SJCRH30 (cell line): ENCODE data around the gene HIRIP3. TPM values are rescaled to one million over a fixed set of nuclear protein-coding genes. Genes with fewer than 3 reads are reported as not detected.
"Not testable (repeated sequence)": the region's sequence is repeated elsewhere in the genome, so short reads cannot be mapped to it uniquely, and the experiment has no call there.

ENCODE experiments used
- DNase-seq, 2 experiments: peaks; one replicate each; pipeline ENCODE4 v3.0.0-alpha.2; 2015 to 2020
- H3K27ac ChIP-seq: fragments of 250-450 bp; sonication (Bioruptor Pico); 2 replicates; pipeline ENCODE4 v1.5.1; 2020; ENCODE audit warnings: mild to moderate bottlenecking, moderate library complexity
- H3K27me3 ChIP-seq: fragments of 250-450 bp; sonication (Bioruptor Pico); 2 replicates; pipeline ENCODE4 v1.5.1; 2020; ENCODE audit warnings: mild to moderate bottlenecking, moderate library complexity
- H3K36me3 ChIP-seq: fragments of 250-450 bp; sonication (Bioruptor Pico); 2 replicates; pipeline ENCODE4 v1.5.1; 2020; ENCODE audit warnings: mild to moderate bottlenecking, moderate library complexity
- H3K4me1 ChIP-seq: fragments of 250-450 bp; sonication (Bioruptor Pico); 2 replicates; pipeline ENCODE4 v1.5.1; 2020; ENCODE audit warnings: mild to moderate bottlenecking, moderate library complexity
- H3K4me3 ChIP-seq: fragments of 250-450 bp; sonication (Bioruptor Pico); 2 replicates; pipeline ENCODE4 v1.5.1; 2020; ENCODE audit warnings: mild to moderate bottlenecking, moderate library complexity
- H3K9me3 ChIP-seq: fragments of 250-450 bp; sonication (Bioruptor Pico); replicated peaks from 2 replicates; pipeline ENCODE4 v1.5.1; 2020; ENCODE audit warnings: mild to moderate bottlenecking, moderate library complexity
- total RNA-seq: library from RNA; depleted of rRNA; stranded (reverse); fragments of >200 nt; shearing (Covaris generic); gene quantifications from 2 replicates; pipeline ENCODE4 v1.2.3, GENCODE V29; 2014; rRNA removed

The HIRIP3 gene, protein sequence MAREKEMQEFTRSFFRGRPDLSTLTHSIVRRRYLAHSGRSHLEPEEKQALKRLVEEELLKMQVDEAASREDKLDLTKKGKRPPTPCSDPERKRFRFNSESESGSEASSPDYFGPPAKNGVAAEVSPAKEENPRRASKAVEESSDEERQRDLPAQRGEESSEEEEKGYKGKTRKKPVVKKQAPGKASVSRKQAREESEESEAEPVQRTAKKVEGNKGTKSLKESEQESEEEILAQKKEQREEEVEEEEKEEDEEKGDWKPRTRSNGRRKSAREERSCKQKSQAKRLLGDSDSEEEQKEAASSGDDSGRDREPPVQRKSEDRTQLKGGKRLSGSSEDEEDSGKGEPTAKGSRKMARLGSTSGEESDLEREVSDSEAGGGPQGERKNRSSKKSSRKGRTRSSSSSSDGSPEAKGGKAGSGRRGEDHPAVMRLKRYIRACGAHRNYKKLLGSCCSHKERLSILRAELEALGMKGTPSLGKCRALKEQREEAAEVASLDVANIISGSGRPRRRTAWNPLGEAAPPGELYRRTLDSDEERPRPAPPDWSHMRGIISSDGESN
- total RNA-seq = 10.9 and 12.5 TPM in 2 replicates

DNA sequence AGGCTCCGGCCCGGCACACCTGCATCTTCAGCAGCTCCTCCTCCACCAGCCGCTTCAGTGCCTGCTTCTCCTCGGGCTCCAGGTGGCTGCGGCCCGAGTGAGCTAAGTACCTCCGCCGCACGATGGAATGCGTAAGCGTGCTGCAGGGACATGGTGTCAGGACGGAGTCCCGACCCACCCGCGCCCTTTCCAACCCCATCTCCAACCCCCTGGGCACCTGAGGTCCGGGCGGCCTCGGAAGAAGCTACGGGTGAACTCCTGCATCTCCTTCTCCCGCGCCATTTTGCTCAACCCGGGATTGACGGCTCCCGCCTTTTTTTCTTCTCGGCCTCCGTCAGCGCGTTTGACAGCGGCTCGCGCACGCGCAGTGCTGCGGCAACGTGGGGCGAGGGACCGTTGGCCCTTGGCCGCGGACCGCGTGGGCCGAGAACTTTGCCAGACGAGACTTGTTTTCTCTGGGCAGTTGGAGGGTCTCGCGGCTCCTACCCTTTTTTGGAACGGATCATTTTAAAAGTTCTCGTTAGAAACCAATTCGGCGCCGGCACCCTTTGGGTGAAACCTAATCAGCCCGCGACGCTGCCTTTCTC, at the start of gene HIRIP3:
TSS of gene HIRIP3 (minus strand) at position 294 of the 587 bp plus-strand sequence. CDS start at position 282, 12 bp downstream.
- Histone ChIP-seq H3K36me3 (peaks cover 5% of the 10 kb centered on the region), H3K27me3 (no peaks in the 10 kb centered on the region), H3K9me3 (no peaks in the 10 kb centered on the region), H3K4me3 (peak within 1 kb of the TSS; percentile 73), H3K27ac (peak within 1 kb of the TSS; percentile 96), H3K4me1 (no peaks in the 10 kb centered on the region)
- DNase-seq = peak; percentile 85 to 87

GRCh38 chr16:30041841-30042240, 46.4 kb upstream of the HIRIP3 start:
- DNase-seq = peak in 1 of 2 experiments; percentile 47
- Histone ChIP-seq H3K9me3 (no peaks in the 10 kb centered on the region), H3K27me3 (no peaks in the 10 kb centered on the region; the same call in none of the 2 replicates)

DNA sequence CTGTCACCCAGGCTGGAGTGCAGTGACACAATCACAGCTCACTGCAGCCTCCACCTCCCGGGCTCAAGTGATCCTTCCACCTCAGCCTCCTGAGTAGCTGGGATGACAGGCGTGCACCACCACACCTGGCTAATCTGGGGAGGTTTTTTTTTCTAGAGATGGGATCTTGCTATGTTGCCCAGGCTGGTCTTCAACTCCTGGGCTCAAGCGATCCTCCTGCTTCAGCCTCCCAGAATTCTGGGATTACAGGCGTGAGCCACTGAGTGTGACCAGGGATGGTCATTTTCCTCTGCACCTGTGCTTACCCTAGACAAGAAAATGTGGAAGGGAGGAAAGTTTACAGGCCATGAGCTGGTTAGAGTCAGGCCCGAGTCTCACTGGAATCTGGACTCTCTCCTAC, 45.3 kb upstream of the HIRIP3 start:
- DNase-seq, H3K4me1 ChIP-seq, H3K27ac ChIP-seq, H3K27me3 ChIP-seq, H3K36me3 ChIP-seq, H3K4me3 ChIP-seq, H3K9me3 ChIP-seq: not testable (repeated sequence)

More at GRCh38 chr16:30041841-30042240, 46.4 kb upstream of the HIRIP3 start:
- Histone ChIP-seq H3K4me1 (no peaks in the 10 kb centered on the region), H3K27ac (no peak overlapping the region), H3K36me3 (no peaks in the 10 kb centered on the region), H3K4me3 (no peak overlapping the region)

DNA sequence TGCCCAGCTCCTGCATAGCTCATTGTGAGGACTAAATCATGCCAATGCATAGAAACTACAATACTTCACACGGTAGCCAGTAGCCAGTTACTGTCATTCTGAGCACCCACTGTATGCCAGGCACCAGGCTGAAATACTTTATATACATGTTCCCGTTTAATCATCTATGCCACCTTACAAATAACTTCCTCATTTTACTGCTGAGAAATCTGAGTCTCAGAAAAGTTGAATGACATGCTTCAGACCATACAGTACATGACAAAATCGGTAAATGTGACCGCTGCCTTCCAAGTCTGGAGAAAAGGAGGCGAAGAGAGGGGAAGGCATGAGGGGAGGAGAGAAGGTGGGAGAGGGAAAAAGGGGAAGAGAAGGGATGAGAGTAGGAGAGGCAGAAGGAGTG, 44.8 kb upstream of the HIRIP3 start:
- Histone ChIP-seq H3K9me3 (no peaks in the 10 kb centered on the region), H3K4me1 (no peaks in the 10 kb centered on the region), H3K27me3 (no peaks in the 10 kb centered on the region; the same call in none of the 2 replicates), H3K27ac (no peak overlapping the region), H3K4me3 (no peak overlapping the region), H3K36me3 (no peaks in the 10 kb centered on the region)
- DNase-seq = no peak

- Histone ChIP-seq H3K36me3 (no peaks in the 10 kb centered on the region), H3K27me3 (peaks cover 6% of the 10 kb centered on the region; the same call in 1 of the 2 replicates), H3K4me3 (no peak overlapping the region), H3K9me3 (no peaks in the 10 kb centered on the region), H3K4me1 (peaks cover 9% of the 10 kb centered on the region), H3K27ac (no peak overlapping the region)
- no peak for DNase-seq
These were observed 37.9 kb upstream of the HIRIP3 start for GRCh38 chr16:30033270-30033669.

DNA sequence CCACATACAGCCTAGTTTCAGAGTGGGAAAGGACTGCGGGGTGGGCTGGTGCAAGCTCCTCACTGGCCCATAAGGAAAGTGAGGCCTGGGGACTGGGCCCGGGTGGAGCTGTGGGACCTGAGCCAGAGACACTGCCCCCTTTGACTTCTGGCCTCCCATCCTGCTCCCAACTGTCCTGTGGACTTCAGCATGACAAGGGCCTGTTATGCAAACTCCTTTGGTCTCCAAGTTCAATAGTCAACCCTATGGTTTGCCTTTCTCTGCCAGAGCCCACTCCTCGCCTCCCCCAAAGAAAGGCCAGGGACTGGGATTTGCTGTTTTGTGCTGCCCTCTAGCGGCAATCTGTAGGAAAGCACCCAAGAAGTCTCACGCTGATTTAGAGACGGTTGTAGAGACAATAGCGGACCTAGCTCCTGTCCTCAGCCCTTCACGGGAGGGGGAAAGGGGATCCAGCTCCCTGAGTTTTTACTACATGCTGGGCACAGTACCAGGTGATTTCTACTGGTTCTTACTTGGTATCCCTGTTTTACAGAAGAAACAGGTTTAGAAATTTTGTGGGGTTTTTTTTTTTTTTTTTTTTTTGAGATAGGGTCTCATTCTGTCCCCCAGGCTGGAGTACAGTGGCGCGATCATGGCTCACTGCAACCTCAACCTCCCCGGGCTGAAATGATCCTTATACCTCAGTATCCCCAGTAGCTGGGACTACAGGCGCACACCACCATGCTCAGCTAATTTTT, 36.8 kb upstream of the HIRIP3 start:
- peak; percentile 61 to 85 for DNase-seq
- Histone ChIP-seq H3K27ac (no peak overlapping the region), H3K4me1 (peaks cover 14% of the 10 kb centered on the region), H3K27me3 (peaks cover 6% of the 10 kb centered on the region; the same call in 1 of the 2 replicates), H3K9me3 (no peaks in the 10 kb centered on the region), H3K36me3 (no peaks in the 10 kb centered on the region), H3K4me3 (no peak overlapping the region)

DNA sequence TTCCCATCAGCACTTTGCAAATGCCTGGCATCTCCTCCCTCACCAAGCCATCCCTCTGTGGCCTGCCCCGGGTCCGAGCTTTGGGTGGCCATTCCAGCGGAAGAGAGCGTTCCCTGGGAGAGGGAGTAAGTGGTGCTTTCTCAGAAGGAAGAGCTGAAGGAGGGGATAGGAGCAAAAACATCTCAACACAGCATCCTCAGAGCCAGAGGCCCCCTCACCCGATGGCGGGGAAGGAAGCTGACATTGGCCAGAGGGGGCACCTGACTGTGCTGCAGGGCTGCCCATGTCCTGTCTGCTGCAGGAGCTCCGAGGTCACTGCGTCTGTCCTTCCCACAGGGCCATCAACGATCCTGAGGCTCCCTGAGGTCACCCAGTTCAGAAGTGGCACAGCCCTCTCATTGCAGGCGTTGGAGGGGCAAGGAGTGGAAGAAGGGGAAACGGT, 36.1 kb upstream of the HIRIP3 start:
- Histone ChIP-seq H3K9me3 (no peaks in the 10 kb centered on the region), H3K4me3 (peak overlapping the region; percentile 22; the same call in 1 of the 2 replicates), H3K36me3 (no peaks in the 10 kb centered on the region), H3K27ac (no peak overlapping the region), H3K4me1 (peaks cover 18% of the 10 kb centered on the region), H3K27me3 (peaks cover 6% of the 10 kb centered on the region; the same call in 1 of the 2 replicates)
- no peak for DNase-seq

DNA sequence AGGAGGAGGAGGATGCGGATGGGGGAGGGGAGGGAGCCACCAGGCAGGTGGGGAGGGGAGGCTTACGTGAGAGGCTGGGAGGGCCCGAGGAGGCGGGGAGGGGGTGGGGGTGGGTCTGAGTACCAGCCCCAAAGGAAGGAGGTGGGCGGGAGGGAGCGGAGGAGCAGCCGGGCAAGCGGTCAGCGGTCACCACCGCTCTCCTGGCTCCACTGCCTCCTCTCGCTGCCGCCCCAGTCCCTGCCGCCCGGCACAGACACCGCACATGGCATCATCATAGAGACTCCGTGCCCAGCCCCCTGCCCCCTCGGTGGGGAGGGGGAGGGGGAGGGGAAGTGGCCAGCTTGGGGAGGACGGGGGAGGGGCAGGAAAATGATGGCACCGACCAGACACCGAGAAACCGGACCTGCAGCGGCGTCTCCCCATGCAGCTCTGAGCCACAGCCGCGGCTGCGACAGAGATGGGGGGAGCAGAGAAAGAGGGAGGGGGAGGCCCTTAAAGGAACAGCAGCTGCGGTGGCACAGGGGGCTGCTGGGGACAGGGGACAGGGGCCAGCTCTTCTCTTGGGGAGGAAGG, 35.5 kb upstream of the HIRIP3 start, which contains the start of gene TLCD3B:
TSS of gene TLCD3B (minus strand) at position 431 of the 573 bp plus-strand sequence. CDS start 744 bp downstream, outside the sequence.
- Histone ChIP-seq H3K4me3 (peak within 1 kb of the TSS; percentile 22; the same call in 1 of the 2 replicates), H3K27me3 (peaks cover 6% of the 10 kb centered on the region; the same call in 1 of the 2 replicates), H3K4me1 (peaks cover 18% of the 10 kb centered on the region), H3K36me3 (no peaks in the 10 kb centered on the region), H3K27ac (no peak within 1 kb of the TSS), H3K9me3 (no peaks in the 10 kb centered on the region)
- DNase-seq = no peak

- no peak overlapping the region for H3K27ac ChIP-seq
- DNase-seq = no peak
- no peaks in the 10 kb centered on the region for H3K9me3 ChIP-seq
- H3K36me3 ChIP-seq = no peaks in the 10 kb centered on the region
- peaks cover 18% of the 10 kb centered on the region for H3K4me1 ChIP-seq
- no peak overlapping the region for H3K4me3 ChIP-seq
- H3K27me3 ChIP-seq = peaks cover 6% of the 10 kb centered on the region; the same call in 1 of the 2 replicates
These were observed 34.7 kb upstream of the HIRIP3 start for GRCh38 chr16:30030011-30030685.

DNA sequence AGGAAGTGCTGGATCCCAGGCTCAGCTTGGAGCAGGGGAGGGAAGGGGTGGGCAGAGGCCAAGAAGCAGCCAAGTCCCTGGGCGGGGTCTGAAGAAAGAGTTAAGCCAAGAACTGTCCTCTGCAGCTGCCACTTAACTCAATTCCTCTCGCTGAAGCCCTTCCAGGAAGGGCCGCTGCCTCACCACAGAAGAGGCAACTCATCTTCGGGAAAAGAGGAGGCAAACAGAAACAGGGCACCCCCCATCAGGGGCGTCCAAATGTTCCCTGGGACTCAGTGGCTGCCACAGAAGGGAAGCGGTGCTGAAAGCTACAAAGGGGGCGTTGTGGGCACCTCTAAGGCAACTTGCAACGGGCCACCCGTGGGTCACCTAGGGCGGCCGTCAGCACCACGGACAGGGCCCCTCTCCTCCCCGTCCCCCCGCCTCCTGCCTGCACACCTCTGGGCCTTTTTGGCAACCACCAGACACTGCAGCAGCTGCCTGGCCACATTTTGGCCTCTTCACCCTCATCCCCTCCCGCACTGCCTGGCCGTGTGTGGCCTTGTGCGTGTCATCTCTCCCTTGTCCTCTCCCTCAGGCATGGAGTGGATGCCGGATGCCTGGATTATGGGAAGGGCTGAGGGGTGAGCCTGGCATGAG, 33.1 kb upstream of the HIRIP3 start:
- Histone ChIP-seq H3K36me3 (no peaks in the 10 kb centered on the region), H3K27ac (no peak overlapping the region), H3K4me1 (peaks cover 18% of the 10 kb centered on the region), H3K27me3 (peaks cover 6% of the 10 kb centered on the region; the same call in 1 of the 2 replicates), H3K9me3 (no peaks in the 10 kb centered on the region), H3K4me3 (no peak overlapping the region)
- peak; percentile 84 to 86 for DNase-seq

DNA sequence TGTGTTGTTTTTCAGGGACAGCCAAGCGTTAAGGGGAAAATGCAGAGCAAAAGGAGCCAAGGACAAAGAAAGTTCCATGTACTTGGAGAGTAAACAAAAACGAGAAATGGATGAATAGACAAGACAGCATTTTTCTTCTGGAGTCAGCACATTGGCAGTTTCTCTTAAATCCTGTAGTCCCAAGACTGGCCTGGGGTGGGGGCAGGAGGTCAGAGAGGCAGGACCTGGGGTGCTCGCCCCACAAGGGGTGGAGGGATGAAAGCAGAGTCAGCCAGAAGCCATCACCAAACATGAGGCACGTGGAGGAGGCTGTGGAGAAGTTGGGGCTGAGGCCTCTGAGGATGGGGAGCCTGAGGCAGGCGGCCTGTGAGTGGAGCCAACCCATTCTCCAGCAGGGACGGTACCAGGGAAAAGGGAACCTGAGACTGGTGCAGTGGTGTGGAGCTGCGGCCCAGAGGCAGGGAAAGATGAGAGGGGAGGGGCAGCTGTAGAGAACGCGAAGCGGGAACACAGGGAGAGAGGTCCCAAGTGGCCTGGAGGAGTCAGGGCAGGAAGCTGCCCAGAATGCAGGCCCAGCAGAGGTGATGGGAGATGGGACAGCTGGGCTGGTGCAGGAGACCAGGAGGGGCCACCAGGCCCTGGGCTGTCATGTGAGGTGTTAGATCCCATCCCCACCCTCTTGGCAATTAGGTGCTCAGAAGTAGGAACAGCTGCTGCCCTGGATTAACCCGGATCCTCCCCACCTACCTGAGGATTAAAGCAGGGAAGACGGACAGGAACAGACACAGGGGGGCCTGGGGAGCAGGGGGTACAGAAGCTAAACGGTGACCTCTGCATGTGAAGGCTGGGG, 32.4 kb upstream of the HIRIP3 start:
- Histone ChIP-seq H3K4me3 (no peak overlapping the region), H3K4me1 (peaks cover 18% of the 10 kb centered on the region), H3K9me3 (no peaks in the 10 kb centered on the region), H3K27me3 (peaks cover 6% of the 10 kb centered on the region; the same call in 1 of the 2 replicates), H3K27ac (peak overlapping the region; percentile 12; the same call in 1 of the 2 replicates), H3K36me3 (no peaks in the 10 kb centered on the region)
- peak; percentile 82 to 85 for DNase-seq

GRCh38 chr16:30026449-30026848, 31.0 kb upstream of the HIRIP3 start:
- Histone ChIP-seq H3K27ac (no peak overlapping the region), H3K27me3 (peaks cover 2% of the 10 kb centered on the region; the same call in 1 of the 2 replicates), H3K9me3 (no peaks in the 10 kb centered on the region), H3K36me3 (no peaks in the 10 kb centered on the region), H3K4me3 (no peak overlapping the region), H3K4me1 (peaks cover 18% of the 10 kb centered on the region)
- DNase-seq = no peak
